GM18519 (cell line): ENCODE measurements around the gene MAP3K19.

ENCODE experiments used
- ATAC-seq: cut with Tn5 transposase; IDR thresholded peaks from one replicate; pipeline ENCODE4 v1.9.1; 2021; ENCODE audit warnings: mild to moderate bottlenecking, moderate library complexity; ENCODE audit not compliant: unreplicated experiment, low FRiP score

MAP3K19 gene

DNA sequence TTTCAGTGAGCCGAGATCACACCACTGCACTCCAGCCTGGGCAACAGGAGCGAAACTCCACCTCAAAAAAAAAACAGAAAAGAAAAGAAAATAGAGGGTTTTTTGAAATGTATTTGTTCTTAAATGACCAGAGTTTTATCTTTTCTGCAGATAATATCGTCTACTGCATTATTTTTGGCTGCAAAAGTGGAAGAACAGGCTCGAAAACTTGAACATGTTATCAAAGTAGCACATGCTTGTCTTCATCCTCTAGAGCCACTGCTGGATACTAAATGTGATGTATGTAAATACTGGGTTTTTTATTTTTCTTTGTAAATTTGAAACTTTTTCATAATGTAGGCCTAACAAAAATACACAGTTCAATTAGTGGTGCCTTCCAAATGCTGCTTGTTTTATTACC lies 110.6 kb downstream of the MAP3K19 start:
- no peak for ATAC-seq

- no peak for ATAC-seq
These were observed 112.6 kb downstream of the MAP3K19 start for GRCh38 chr2:134934641-134935040.

DNA sequence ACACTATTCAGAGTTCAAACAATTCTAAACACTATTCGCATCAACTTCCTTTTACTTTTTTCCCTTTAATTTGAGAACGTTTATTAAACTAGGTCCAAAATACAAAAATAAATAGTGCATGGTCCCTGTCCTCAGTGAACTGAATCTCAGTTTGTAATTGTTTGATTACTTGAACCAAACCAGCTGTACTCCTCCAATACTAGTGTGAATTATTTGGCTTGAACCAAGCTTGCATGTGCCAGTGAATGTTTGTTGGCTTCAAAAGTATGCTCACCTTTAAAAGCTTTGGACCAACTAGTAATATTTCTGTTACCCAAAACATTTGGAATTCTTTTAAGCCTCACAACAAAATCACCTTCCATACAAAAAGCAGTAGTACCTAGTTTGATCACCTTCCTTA lies 113.1 kb downstream of the MAP3K19 start:
- ATAC-seq: no peak

DNA sequence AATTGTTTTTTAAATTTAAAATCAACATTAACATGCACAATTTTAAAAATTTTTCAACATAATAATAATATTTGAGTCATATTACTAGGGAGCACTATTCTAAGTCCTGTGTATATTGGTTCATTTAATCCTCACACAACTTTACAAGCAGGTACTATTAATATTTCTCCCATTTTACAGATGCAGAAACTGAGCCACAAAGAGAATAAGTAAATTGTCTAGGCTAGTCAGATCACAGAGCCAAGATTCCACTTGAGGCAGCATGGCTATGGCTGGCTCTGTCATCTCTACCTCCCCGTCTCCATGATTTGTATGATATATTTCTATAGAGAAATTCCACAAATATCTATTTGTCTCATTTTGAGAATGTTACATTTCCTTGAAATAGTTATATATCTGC lies 113.5 kb downstream of the MAP3K19 start:
- ATAC-seq: no peak

DNA sequence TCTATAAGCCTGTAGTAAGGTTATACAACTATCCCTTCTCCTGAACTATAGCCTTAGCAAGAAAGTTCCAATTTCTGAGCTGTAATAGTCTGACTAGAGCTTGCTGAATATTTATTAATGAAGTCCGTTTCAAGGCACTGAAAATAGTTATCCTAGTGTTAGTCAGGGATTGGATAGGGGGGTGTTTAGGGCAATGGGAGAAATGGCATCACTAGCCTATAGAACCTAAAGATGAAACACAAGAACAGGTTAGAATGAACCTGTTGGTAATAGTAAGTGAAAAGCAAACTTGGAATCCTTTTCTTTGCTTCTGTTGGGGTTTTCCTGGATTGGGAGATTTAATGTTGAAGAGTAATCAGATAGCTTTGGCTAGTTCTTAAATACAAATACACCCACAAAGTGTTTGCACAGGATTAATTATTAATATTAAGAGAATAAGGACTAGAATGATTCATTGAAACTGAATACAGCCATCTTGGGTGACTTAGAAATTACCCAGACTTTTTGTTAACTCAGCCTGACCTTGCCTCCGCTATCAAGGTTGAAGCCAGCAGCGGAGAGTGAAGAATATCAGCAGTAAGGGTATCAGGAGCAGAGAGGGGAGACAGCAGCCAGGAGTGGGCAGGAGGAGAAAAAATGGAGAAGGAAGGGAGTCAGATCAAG lies 114.3 kb downstream of the MAP3K19 start:
- ATAC-seq: no peak

GRCh38 chr2:134927195-134927594 lies 120.1 kb downstream of the MAP3K19 start:
- no peak for ATAC-seq

GRCh38 chr2:134926231-134926931 lies 120.9 kb downstream of the MAP3K19 start:
- no peak for ATAC-seq

DNA sequence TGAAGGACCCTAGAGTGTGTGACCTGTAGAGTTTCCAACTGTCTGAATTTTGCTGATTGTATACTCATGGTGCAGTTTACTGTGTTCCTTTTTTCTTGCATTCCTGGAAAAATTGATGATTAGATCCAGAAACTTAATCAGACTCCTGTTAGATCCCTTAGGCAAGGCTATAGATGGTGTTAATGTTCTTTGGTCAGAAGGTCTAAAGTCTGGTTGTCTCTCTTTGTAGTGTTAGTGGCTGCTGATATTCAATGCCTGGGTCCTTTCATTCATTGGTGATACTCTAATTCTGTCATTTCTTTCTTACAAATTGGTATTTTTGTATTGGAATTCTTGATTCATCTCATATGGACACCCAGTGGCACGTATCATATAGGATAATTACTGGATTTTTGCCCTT lies 122.3 kb downstream of the MAP3K19 start:
- no peak for ATAC-seq

GRCh38 chr2:134919341-134920210 lies 127.7 kb downstream of the MAP3K19 start:
- ATAC-seq: no peak

- ATAC-seq: peak; percentile 88
These were observed 128.5 kb downstream of the MAP3K19 start, which contains the start of gene CCNT2 for GRCh38 chr2:134918526-134919340. TSS of gene CCNT2 (plus strand) at chr2:134918822. CDS start at chr2:134918855, 33 bp downstream.

DNA sequence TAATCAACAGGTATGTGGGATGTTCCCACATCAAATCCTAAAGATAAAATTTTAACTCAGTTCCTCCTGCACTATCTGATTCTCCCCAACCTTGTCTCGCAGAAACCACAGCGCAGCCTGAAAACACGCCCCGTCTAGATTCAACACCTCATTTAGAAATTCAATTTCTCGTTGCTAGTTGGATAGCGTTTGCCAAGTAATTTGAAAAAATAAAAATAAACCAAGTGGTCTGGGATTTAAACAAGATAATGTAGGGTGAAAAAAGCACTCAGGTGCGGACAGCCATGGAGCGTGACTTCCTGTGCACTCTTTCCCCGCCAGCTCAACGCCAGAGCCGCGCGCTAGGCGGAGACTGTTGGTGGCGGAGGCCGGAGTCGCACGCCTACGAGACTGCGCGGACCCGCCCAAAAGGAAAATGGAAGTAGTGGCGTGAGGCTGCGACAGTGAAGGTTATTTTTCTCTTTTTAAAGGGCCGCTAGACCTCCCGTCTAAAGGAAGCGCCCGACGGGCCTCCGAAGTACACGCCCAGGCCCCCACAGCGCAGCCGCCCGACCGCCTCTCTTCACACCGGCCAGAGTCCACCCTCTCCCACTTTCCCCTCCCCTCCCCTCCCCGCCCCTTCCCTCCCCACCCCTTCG lies 129.2 kb downstream of the MAP3K19 start:
- peak; percentile 64 for ATAC-seq

- ATAC-seq: no peak
These were observed 129.8 kb downstream of the MAP3K19 start for GRCh38 chr2:134917360-134917865.
